K562 (cell line): ENCODE results near the gene AKT2. TPM values are rescaled to one million over a fixed set of nuclear protein-coding genes. Genes with fewer than 3 reads are reported as not detected.

ENCODE experiments used
- ASH1L ChIP-seq: fragments of 450-650 bp; IDR thresholded peaks from 2 replicates; pipeline ENCODE4 v1.6.1; 2018; ENCODE audit warnings: borderline replicate concordance, mild to moderate bottlenecking, low read depth; ENCODE audit not compliant: partially characterized antibody
- CXXC5 ChIP-seq: fragments of 250-450 bp; sonication (Bioruptor Pico); IDR thresholded peaks from 2 replicates; pipeline ENCODE4 v1.8.0; 2022; ENCODE audit warnings: inconsistent platforms, mild to moderate bottlenecking, moderate library complexity
- GTF2E2 ChIP-seq: fragments of 200-800 bp; sonication (Bioruptor generic); IDR thresholded peaks from 2 replicates; pipeline ENCODE4 v1.6.1; 2016; ENCODE audit warnings: missing genetic modification characterization, missing compliant biosample characterization
- HDAC8 ChIP-seq: fragments of 450-650 bp; IDR thresholded peaks from 2 replicates; pipeline ENCODE4 v1.6.1; 2016; ENCODE audit warnings: mild to moderate bottlenecking, missing genetic modification characterization, moderate library complexity, missing compliant biosample characterization
- HSF4 ChIP-seq: fragments of 250-450 bp; sonication (Bioruptor Pico); IDR thresholded peaks from 2 replicates; pipeline ENCODE4 v2.1.2; 2022; ENCODE audit warnings: mild to moderate bottlenecking, moderate library complexity, borderline replicate concordance
- NR3C1 ChIP-seq: sonication (generic); formaldehyde crosslinking; IDR thresholded peaks from 2 replicates; pipeline ENCODE4 v1.8.1; 2022; ENCODE audit warnings: missing genetic modification reagents
- POLR2AphosphoS5 ChIP-seq: IDR thresholded peaks from 2 replicates; pipeline ENCODE4 v1.6.1; 2011; ENCODE audit warnings: mild to moderate bottlenecking, low read depth, low read length, moderate library complexity; ENCODE audit not compliant: control insufficient read depth, insufficient read depth
- SMC3 ChIP-seq: conservative IDR thresholded peaks from 2 replicates; pipeline ENCODE4 v1.6.1; 2011; ENCODE audit warnings: low read depth, low read length, improper control_type of control experiment; ENCODE audit not compliant: insufficient read depth
- SRSF3 ChIP-seq: fragments of 200-400 bp; formaldehyde crosslinking; IDR thresholded peaks from 2 replicates; pipeline ENCODE4 v1.6.1; 2016; ENCODE audit warnings: mild to moderate bottlenecking, low read length, moderate library complexity; ENCODE audit not compliant: insufficient read depth
- ZFP1 ChIP-seq: fragments of 450-650 bp; formaldehyde crosslinking; IDR thresholded peaks from 2 replicates; pipeline ENCODE4 v1.4.0; 2020; ENCODE audit warnings: mild to moderate bottlenecking, mixed read lengths
- ZNF217 ChIP-seq: sonication (generic); formaldehyde crosslinking; IDR thresholded peaks from 2 replicates; pipeline ENCODE4 v1.8.0; 2022; ENCODE audit warnings: mild to moderate bottlenecking, missing genetic modification reagents
- polyA plus RNA-seq, 8 experiments: library from polyadenylated mRNA; depleted of rRNA in 4 of 8; stranded (reverse) in 5 of 8; unstranded in 3 of 8; fragments of >200 nt; fragmentation: Nextera tagmentation in 2 of 8; fragmentation: Illumina TruSeq in 1 of 8; extraction: Ambion mirVana in 2 of 8; extraction: Trizol in 1 of 8; gene quantifications; 2 replicates each; pipeline versions ENCODE4 v1.2.1 to v1.2.3, GENCODE V29; 2011 to 2014; ENCODE audit warnings: inconsistent platforms in 1 of 8, missing spikeins in 1 of 8
- total RNA-seq, 7 experiments: library from RNA; depleted of rRNA in 6 of 7; stranded (reverse); fragments of >200 nt in 6 of 7; fragmentation: Illumina TruSeq in 2 of 7; extraction: Trizol in 2 of 7; gene quantifications; 2 replicates each; pipeline versions ENCODE4 v1.2.1 to v1.2.3, GENCODE V29; 2011 to 2021; ENCODE audit warnings: low replicate concordance in 1 of 7
- TF ChIP-seq, protein P1 (sequence below): sonication (generic); formaldehyde crosslinking; IDR thresholded peaks from 2 replicates; pipeline ENCODE4 v1.8.0; 2022; ENCODE audit warnings: mild to moderate bottlenecking, missing genetic modification reagents
- TF ChIP-seq, protein P2 (sequence below): fragments of 250-450 bp; sonication (Bioruptor Pico); IDR thresholded peaks from 2 replicates; pipeline ENCODE4 v1.5.0; 2020; ENCODE audit warnings: mild to moderate bottlenecking
- TF ChIP-seq, protein P3 (sequence below), 2 experiments: fragments of 450-650 bp; conservative IDR thresholded peaks; 2 replicates each; pipeline ENCODE4 v1.6.1; 2017; ENCODE audit warnings: mild to moderate bottlenecking in 2 of 2, moderate library complexity in 2 of 2
- TF ChIP-seq, protein P4 (sequence below): sonication (generic); formaldehyde crosslinking; IDR thresholded peaks from 2 replicates; pipeline ENCODE4 v1.8.1; 2022; ENCODE audit warnings: missing genetic modification reagents
- TF ChIP-seq, protein P5 (sequence below), 2 experiments: fragments of 450-650 bp in 1 of 2; sonication (generic) in 1 of 2; formaldehyde crosslinking in 1 of 2; IDR thresholded peaks in 1 of 2; conservative IDR thresholded peaks in 1 of 2; 2 replicates each; pipeline versions ENCODE4 v1.6.1 to v1.8.1; 2016 to 2023; ENCODE audit warnings: mild to moderate bottlenecking in 2 of 2, moderate library complexity in 2 of 2, inconsistent platforms in 1 of 2, missing genetic modification reagents in 1 of 2

The AKT2 gene
- total and polyA plus RNA-seq, 9 of the 15 experiments (the other 6 are each of a cell fraction or from before 2014, with no cell fraction given) = 1.1 to 132 (median 67.7) TPM

DNA sequence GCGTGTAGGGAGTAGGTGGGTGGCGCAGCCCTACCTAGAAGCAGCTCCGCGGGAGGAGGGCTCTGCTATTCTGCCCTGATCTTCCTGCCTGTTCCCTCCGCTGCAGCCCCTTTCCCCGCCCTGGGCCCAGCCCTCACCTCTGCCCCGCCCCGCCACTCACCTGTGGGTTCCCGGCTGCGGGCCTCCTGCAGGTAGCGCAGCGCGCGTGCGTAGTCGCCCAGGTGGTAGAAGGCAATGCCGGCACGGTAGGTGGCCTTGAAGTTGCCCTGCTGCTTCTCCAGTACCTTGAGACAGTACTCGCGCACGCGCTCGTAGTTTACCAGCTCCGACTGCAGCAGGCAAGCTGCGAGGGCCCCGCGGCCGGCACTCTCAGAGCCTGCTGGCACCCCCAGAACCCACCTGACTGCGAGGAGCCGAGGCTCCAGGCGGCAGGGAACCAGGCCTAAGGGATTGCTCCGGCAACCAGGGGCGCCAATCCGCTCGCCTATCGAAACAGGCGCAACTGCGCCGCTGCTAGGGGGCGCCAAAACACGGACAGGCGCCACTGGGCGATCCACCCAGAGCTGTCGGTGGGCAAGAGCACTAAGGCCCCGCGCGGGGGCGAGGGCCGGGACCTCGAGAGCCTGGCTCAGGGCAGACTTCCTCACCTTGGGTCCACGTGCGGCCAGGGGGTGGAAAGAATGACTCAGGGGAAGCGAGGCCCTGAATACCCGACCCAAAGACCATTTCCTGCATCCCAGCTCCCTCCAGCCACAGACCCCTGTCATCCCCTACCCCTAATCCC, 67.9 kb downstream of the AKT2 start (continued):
- TF ChIP-seq, protein P1, sequence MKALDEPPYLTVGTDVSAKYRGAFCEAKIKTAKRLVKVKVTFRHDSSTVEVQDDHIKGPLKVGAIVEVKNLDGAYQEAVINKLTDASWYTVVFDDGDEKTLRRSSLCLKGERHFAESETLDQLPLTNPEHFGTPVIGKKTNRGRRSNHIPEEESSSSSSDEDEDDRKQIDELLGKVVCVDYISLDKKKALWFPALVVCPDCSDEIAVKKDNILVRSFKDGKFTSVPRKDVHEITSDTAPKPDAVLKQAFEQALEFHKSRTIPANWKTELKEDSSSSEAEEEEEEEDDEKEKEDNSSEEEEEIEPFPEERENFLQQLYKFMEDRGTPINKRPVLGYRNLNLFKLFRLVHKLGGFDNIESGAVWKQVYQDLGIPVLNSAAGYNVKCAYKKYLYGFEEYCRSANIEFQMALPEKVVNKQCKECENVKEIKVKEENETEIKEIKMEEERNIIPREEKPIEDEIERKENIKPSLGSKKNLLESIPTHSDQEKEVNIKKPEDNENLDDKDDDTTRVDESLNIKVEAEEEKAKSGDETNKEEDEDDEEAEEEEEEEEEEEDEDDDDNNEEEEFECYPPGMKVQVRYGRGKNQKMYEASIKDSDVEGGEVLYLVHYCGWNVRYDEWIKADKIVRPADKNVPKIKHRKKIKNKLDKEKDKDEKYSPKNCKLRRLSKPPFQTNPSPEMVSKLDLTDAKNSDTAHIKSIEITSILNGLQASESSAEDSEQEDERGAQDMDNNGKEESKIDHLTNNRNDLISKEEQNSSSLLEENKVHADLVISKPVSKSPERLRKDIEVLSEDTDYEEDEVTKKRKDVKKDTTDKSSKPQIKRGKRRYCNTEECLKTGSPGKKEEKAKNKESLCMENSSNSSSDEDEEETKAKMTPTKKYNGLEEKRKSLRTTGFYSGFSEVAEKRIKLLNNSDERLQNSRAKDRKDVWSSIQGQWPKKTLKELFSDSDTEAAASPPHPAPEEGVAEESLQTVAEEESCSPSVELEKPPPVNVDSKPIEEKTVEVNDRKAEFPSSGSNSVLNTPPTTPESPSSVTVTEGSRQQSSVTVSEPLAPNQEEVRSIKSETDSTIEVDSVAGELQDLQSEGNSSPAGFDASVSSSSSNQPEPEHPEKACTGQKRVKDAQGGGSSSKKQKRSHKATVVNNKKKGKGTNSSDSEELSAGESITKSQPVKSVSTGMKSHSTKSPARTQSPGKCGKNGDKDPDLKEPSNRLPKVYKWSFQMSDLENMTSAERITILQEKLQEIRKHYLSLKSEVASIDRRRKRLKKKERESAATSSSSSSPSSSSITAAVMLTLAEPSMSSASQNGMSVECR (CRISPR knock-in tag) = no peak
- no peak for TF ChIP-seq GTF2E2 (tag)
- TF ChIP-seq CXXC5 (CRISPR knock-in tag) = peak; percentile 20; the same call in 1 of the 2 replicates
- TF ChIP-seq HDAC8 = no peak
- no peak for TF ChIP-seq ZNF217
- TF ChIP-seq, protein P2, sequence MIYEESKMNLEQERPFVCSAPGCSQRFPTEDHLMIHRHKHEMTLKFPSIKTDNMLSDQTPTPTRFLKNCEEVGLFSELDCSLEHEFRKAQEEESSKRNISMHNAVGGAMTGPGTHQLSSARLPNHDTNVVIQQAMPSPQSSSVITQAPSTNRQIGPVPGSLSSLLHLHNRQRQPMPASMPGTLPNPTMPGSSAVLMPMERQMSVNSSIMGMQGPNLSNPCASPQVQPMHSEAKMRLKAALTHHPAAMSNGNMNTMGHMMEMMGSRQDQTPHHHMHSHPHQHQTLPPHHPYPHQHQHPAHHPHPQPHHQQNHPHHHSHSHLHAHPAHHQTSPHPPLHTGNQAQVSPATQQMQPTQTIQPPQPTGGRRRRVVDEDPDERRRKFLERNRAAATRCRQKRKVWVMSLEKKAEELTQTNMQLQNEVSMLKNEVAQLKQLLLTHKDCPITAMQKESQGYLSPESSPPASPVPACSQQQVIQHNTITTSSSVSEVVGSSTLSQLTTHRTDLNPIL (CRISPR knock-in tag) = no peak
- no peak for TF ChIP-seq ASH1L
- no peak for TF ChIP-seq HSF4 (CRISPR knock-in tag)
- TF ChIP-seq, protein P3, sequence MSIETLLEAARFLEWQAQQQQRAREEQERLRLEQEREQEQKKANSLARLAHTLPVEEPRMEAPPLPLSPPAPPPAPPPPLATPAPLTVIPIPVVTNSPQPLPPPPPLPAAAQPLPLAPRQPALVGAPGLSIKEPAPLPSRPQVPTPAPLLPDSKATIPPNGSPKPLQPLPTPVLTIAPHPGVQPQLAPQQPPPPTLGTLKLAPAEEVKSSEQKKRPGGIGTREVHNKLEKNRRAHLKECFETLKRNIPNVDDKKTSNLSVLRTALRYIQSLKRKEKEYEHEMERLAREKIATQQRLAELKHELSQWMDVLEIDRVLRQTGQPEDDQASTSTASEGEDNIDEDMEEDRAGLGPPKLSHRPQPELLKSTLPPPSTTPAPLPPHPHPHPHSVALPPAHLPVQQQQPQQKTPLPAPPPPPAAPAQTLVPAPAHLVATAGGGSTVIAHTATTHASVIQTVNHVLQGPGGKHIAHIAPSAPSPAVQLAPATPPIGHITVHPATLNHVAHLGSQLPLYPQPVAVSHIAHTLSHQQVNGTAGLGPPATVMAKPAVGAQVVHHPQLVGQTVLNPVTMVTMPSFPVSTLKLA (conservative IDR thresholded peaks at IDR 0.05) = 0 out of 4 replicates have a peak, but pooled peaks have one; percentile 13 to 21
- no peak for TF ChIP-seq ZFP1 (CRISPR knock-in tag)
- TF ChIP-seq, protein P4, sequence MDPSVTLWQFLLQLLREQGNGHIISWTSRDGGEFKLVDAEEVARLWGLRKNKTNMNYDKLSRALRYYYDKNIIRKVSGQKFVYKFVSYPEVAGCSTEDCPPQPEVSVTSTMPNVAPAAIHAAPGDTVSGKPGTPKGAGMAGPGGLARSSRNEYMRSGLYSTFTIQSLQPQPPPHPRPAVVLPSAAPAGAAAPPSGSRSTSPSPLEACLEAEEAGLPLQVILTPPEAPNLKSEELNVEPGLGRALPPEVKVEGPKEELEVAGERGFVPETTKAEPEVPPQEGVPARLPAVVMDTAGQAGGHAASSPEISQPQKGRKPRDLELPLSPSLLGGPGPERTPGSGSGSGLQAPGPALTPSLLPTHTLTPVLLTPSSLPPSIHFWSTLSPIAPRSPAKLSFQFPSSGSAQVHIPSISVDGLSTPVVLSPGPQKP (CRISPR knock-in tag) = no peak
- TF ChIP-seq POLR2AphosphoS5 = no peak
- TF ChIP-seq, protein P5, sequence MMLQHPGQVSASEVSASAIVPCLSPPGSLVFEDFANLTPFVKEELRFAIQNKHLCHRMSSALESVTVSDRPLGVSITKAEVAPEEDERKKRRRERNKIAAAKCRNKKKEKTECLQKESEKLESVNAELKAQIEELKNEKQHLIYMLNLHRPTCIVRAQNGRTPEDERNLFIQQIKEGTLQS (IDR thresholded peaks at IDR 0.05) = no peak
- TF ChIP-seq, protein P5 (CRISPR knock-in tag; conservative IDR thresholded peaks at IDR 0.05) = no peak
- peak; percentile 31; the same call in 1 of the 2 replicates for TF ChIP-seq SMC3
- no peak for TF ChIP-seq SRSF3
- TF ChIP-seq NR3C1 = no peak
